Mesenchymal stem cell (in vitro differentiated cells and primary cell): Measurements from ENCODE around the gene CFAP298.
A peak's percentile ranks its signal among the peaks of the same experiment; 100 is the strongest.

Experiments
- DNase-seq: peaks from one replicate; pipeline ENCODE4 v3.0.0-alpha.2; 2013
- H2AFZ ChIP-seq: one replicate; pipeline ENCODE4 v1.6.1; 2013; ENCODE audit warnings: low read depth, mild to moderate bottlenecking, control low read depth, inconsistent platforms, low read length, moderate library complexity
- H2AK5ac ChIP-seq: 2 replicates; pipeline ENCODE4 v1.6.1; 2013; ENCODE audit warnings: low read length, moderate library complexity, mild to moderate bottlenecking, inconsistent platforms; ENCODE audit not compliant: severe bottlenecking
- H2BK120ac ChIP-seq: one replicate; pipeline ENCODE4 v1.6.1; 2013; ENCODE audit warnings: low read depth, mild to moderate bottlenecking, inconsistent platforms, low read length, moderate library complexity
- H2BK12ac ChIP-seq, 2 experiments: one replicate each; pipeline ENCODE4 v1.6.1; 2013; ENCODE audit warnings: inconsistent platforms in 2 of 2, low read length in 2 of 2, mild to moderate bottlenecking in 2 of 2, moderate library complexity in 2 of 2, control low read depth in 1 of 2
- H2BK15ac ChIP-seq: one replicate; pipeline ENCODE4 v1.6.1; 2013; ENCODE audit warnings: mild to moderate bottlenecking, low read depth, inconsistent platforms; ENCODE audit not compliant: poor library complexity, severe bottlenecking
- H2BK5ac ChIP-seq: 2 replicates; pipeline ENCODE4 v1.6.1; 2013; ENCODE audit warnings: low read depth, mild to moderate bottlenecking, low read length, control low read depth, inconsistent platforms; ENCODE audit not compliant: poor library complexity, severe bottlenecking
- H3K14ac ChIP-seq, 2 experiments: one replicate each; pipeline ENCODE4 v1.6.1; 2013; ENCODE audit warnings: inconsistent platforms in 2 of 2, low read length in 2 of 2, control low read depth in 1 of 2, mild to moderate bottlenecking in 1 of 2, moderate library complexity in 1 of 2
- H3K18ac ChIP-seq, 2 experiments: one replicate each; pipeline ENCODE4 v1.6.1; 2013; ENCODE audit warnings: inconsistent platforms in 2 of 2, low read length in 2 of 2, control low read depth in 1 of 2, low read depth in 1 of 2, mild to moderate bottlenecking in 1 of 2
- H3K23ac ChIP-seq, 2 experiments: one replicate each; pipeline ENCODE4 v1.6.1; 2013; ENCODE audit warnings: inconsistent platforms in 2 of 2, low read length in 2 of 2, mild to moderate bottlenecking in 2 of 2, moderate library complexity in 2 of 2, control low read depth in 1 of 2
- H3K27ac ChIP-seq: 2 replicates; pipeline ENCODE4 v1.5.1; 2013; ENCODE audit warnings: mild to moderate bottlenecking, moderate library complexity, low read length, control low read depth, inconsistent platforms; ENCODE audit not compliant: poor library complexity, severe bottlenecking
- H3K27me3 ChIP-seq, 2 experiments: 2 replicates each; pipeline versions ENCODE4 v1.6.1 to v1.7.0; 2013; ENCODE audit warnings: low read length in 2 of 2, mild to moderate bottlenecking in 2 of 2, moderate library complexity in 2 of 2, control low read depth in 1 of 2, inconsistent platforms in 1 of 2; ENCODE audit not compliant: control insufficient read depth in 1 of 2, insufficient read depth in 1 of 2
- H3K36me3 ChIP-seq, 2 experiments: 2 replicates each; pipeline versions ENCODE4 v1.6.1 to v1.7.0; 2013; ENCODE audit warnings: low read length in 2 of 2, control low read depth in 1 of 2, inconsistent platforms in 1 of 2, low read depth in 1 of 2, mild to moderate bottlenecking in 1 of 2; ENCODE audit not compliant: insufficient read depth in 2 of 2, control insufficient read depth in 1 of 2
- H3K4ac ChIP-seq, 2 experiments: one replicate each; pipeline ENCODE4 v1.6.1; 2013; ENCODE audit warnings: inconsistent platforms in 2 of 2, low read length in 2 of 2, mild to moderate bottlenecking in 2 of 2, moderate library complexity in 2 of 2, control low read depth in 1 of 2, low read depth in 1 of 2
- H3K4me1 ChIP-seq: 2 replicates; pipeline ENCODE4 v1.6.1; 2013; ENCODE audit warnings: low read depth, low read length, control low read depth; ENCODE audit not compliant: control insufficient read depth, insufficient read depth
- H3K4me2 ChIP-seq: 2 replicates; pipeline ENCODE4 v1.6.1; 2013; ENCODE audit warnings: low read length, mild to moderate bottlenecking, inconsistent platforms; ENCODE audit not compliant: poor library complexity, severe bottlenecking
- H3K4me3 ChIP-seq, 2 experiments: 2 replicates each; pipeline versions ENCODE4 v1.5.1 to v1.7.0; 2013; ENCODE audit warnings: low read length in 2 of 2, mild to moderate bottlenecking in 2 of 2, control low read depth in 1 of 2, low read depth in 1 of 2; ENCODE audit not compliant: insufficient read depth in 1 of 2
- H3K79me1 ChIP-seq: replicated peaks from 2 replicates; pipeline ENCODE4 v1.6.1; 2013; ENCODE audit warnings: mild to moderate bottlenecking, control low read depth, low read length, inconsistent platforms; ENCODE audit not compliant: poor library complexity, severe bottlenecking
- H3K9ac ChIP-seq: 2 replicates; pipeline ENCODE4 v1.7.0; 2013; ENCODE audit warnings: mild to moderate bottlenecking, low read length, moderate library complexity
- H3K9me3 ChIP-seq: 2 replicates; pipeline ENCODE4 v1.7.0; 2013; ENCODE audit warnings: mild to moderate bottlenecking, low read length; ENCODE audit not compliant: control insufficient read depth
- H4K8ac ChIP-seq: one replicate; pipeline ENCODE4 v1.6.1; 2013; ENCODE audit warnings: inconsistent platforms, mild to moderate bottlenecking, low read length, moderate library complexity
- H4K91ac ChIP-seq: one replicate; pipeline ENCODE4 v1.6.1; 2013; ENCODE audit warnings: mild to moderate bottlenecking, low read length, inconsistent platforms
- WGBS: methylation state at CpG from one replicate; pipeline ENCODE4 v1.1.7; 2013; ENCODE audit warnings: mixed read lengths; 5-methylcytosine and 5-hydroxymethylcytosine counted together

The CFAP298 gene

DNA sequence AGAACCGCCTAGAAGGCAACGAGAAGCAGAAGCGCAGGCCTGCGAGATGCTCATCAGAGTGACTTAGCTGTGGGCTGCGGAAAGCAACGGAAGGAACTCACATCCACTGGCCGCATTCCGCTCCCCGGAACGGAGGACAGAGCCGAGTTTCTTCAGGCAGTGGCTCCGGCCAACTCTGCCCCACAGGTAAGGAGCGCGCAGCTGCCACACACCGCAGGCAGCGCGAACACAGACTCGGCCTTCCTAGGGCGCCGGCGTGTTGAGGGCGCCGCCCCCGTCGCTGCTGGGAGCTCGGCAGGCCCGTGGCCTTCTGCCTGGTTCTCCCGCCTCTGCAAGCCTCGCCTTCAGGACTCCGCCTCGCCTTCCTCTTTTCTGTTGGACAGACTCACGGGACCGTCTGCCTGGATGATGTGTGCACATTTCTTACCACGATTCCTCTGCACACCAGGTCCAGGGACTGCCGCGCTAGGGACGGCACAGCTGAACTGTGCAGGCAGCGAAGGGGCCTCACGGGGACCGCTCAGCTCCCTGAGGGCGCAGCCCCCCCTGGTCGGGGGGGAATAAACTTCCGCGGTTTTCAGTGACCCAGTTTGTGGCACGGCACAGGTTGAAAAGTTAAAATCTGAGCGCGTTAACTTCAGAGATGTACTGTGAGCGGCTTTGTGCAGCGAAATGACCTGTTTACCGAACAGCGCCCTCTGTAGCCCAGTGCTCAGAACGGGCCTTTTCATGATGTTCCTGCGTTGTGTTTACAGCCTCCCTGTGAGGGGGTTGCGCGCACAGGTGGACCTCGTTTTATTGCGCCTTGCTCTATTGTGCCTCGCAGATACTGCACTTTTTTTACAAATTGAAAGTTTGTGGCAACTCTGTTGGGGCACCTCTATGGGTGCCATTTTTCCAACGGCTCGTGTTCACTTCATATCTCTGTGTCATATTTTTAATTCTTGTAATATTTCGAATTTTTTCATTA is 42.6 kb downstream of the CFAP298 start:
- H3K9ac ChIP-seq: peak overlapping the region; percentile 86
- H3K36me3 ChIP-seq: no peaks in the 10 kb centered on the region
- no peak overlapping the region for H3K14ac ChIP-seq
- no peak overlapping the region for H2BK12ac ChIP-seq
- H3K4me2 ChIP-seq: peak overlapping the region; percentile 92
- H3K4me1 ChIP-seq: peaks cover 6% of the 10 kb centered on the region
- H2BK15ac ChIP-seq: peak overlapping the region; percentile 26
- H2AFZ ChIP-seq: peak overlapping the region; percentile 47
- peaks cover 7% of the 10 kb centered on the region for H3K9me3 ChIP-seq
- DNase-seq: peak; percentile 78
- H3K23ac ChIP-seq: no peak overlapping the region
- H2AK5ac ChIP-seq: no peak overlapping the region
- no peaks in the 10 kb centered on the region for H3K79me1 ChIP-seq
- no peak overlapping the region for H2BK5ac ChIP-seq
- WGBS: 4% methylated on average over 58 of the region's 61 CpGs
- H4K8ac ChIP-seq: peak overlapping the region; percentile 13
- H3K18ac ChIP-seq: peak overlapping the region in 1 of 2 experiments; percentile 42
- peak overlapping the region; percentile 53 to 83 for H3K4me3 ChIP-seq
- H3K27me3 ChIP-seq: peaks cover 8 to 13% of the 10 kb centered on the region in 2 experiments
- peak overlapping the region; percentile 17 for H3K27ac ChIP-seq
- H2BK120ac ChIP-seq: no peak overlapping the region
- H4K91ac ChIP-seq: no peak overlapping the region
- H3K4ac ChIP-seq: no peak overlapping the region

DNA sequence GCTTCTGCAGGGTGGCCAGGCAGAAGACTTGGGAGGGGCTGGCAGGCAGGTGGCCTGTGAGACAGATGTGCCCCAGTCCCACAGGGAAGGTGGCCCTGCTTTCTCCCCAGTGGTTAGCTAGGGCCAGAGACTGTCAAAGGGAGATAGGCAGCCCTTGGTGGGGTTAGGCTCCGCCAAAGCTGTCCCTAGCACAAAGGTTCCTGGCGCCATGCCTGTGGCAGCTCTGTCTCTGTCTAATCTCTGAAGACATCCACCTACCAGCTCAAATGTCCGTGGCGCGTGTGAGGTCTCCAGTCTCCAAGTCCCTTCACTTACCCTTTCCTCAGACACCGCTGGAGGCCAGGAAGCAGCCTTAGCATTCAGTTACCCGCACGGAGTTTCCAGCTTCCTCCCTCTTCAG is 44.6 kb downstream of the CFAP298 start:
- no peak overlapping the region for H3K27ac ChIP-seq
- DNase-seq: no peak
- no peak overlapping the region for H3K18ac ChIP-seq
- H2BK120ac ChIP-seq: no peak overlapping the region
- H2AFZ ChIP-seq: no peak overlapping the region
- no peaks in the 10 kb centered on the region for H3K79me1 ChIP-seq
- H3K9me3 ChIP-seq: peaks cover 8% of the 10 kb centered on the region
- no peak overlapping the region for H2BK5ac ChIP-seq
- no peak overlapping the region for H2BK12ac ChIP-seq
- H3K23ac ChIP-seq: no peak overlapping the region
- 88% methylated on average over 6 of the region's 8 CpGs for whole genome bisulfite sequencing
- H3K4me2 ChIP-seq: no peak overlapping the region
- H3K4me1 ChIP-seq: peaks cover 6% of the 10 kb centered on the region
- H3K36me3 ChIP-seq: no peaks in the 10 kb centered on the region
- no peak overlapping the region for H3K4ac ChIP-seq
- H3K9ac ChIP-seq: no peak overlapping the region
- H4K91ac ChIP-seq: no peak overlapping the region
- H3K4me3 ChIP-seq: no peak overlapping the region
- H2AK5ac ChIP-seq: no peak overlapping the region
- no peak overlapping the region for H2BK15ac ChIP-seq
- peaks cover 0 to 1% of the 10 kb centered on the region in 2 experiments for H3K27me3 ChIP-seq
- no peak overlapping the region for H4K8ac ChIP-seq
- no peak overlapping the region for H3K14ac ChIP-seq

DNA sequence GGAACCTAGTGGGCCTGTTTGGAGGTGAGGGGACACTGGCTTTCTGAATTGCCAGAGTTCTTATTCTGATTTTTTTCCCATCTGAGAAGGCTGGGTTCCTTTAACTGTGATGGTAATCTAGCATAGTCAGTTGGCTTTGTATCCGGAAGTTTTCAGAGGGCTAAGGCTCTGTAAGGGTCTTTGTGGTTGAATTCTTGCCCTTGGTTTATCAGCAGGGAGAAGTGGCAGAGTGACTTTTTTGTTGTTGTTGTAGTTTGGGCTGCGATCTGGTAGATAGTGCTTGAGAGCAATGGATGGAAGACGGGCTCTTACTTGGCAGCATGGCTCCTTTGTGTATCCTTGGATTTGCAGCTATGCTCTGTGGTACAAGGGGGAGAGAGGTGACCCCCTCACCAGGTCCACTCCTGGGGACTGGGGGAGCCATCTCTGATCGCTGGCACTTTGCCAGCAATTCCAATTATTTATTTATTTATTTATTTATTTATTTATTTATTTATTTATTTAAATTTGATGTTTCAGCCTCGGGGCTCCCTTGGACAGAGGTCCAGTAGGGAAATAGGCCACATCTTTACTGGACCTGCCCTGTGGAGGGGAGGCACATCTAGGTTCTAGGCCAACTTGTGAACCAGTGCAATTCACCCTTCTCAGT is 45.3 kb downstream of the CFAP298 start:
- H2AK5ac ChIP-seq: no peak overlapping the region
- H3K14ac ChIP-seq: no peak overlapping the region
- no peak overlapping the region for H3K4ac ChIP-seq
- H3K18ac ChIP-seq: no peak overlapping the region
- H3K9me3 ChIP-seq: peaks cover 8% of the 10 kb centered on the region
- no peaks in the 10 kb centered on the region for H3K36me3 ChIP-seq
- no peak overlapping the region for H3K4me2 ChIP-seq
- no peaks in the 10 kb centered on the region for H3K27me3 ChIP-seq
- H2AFZ ChIP-seq: no peak overlapping the region
- H3K4me3 ChIP-seq: no peak overlapping the region
- no peak overlapping the region for H3K27ac ChIP-seq
- H2BK120ac ChIP-seq: no peak overlapping the region
- no peak for DNase-seq
- WGBS: 93% methylated on average over 4 of the region's 5 CpGs
- no peak overlapping the region for H3K9ac ChIP-seq
- H3K23ac ChIP-seq: no peak overlapping the region
- no peak overlapping the region for H2BK12ac ChIP-seq
- H2BK5ac ChIP-seq: no peak overlapping the region
- H4K8ac ChIP-seq: no peak overlapping the region
- H2BK15ac ChIP-seq: no peak overlapping the region
- H4K91ac ChIP-seq: no peak overlapping the region
- no peaks in the 10 kb centered on the region for H3K79me1 ChIP-seq
- peaks cover 6% of the 10 kb centered on the region for H3K4me1 ChIP-seq

DNA sequence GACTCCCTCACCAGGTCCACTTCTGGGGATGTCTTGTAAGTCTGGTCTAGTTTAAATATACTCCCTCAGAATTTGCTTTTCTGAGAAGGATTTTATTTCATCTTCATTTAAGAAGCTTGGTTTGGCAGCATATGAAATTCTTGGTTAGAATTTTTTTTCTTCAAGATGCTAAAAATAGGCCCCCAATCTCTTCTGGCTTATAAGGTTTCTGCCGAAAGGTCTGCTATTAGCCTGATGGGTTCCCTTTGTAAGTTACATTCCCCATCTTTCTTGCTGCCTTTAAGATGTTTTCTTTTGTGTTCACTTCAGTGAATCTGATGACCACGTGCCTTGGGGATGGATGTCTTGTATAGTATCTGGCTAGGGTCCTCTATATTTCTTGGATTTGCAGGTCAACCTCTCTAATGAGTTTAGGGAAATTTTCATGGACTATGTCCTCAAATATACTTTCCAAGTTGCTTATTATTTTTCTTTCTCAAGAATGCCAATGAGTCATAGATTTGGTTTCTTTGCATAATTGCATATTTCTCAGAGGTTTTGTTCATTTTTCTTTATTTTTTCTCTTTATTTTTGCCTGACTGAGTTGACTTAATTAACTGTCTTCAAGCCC is 46.2 kb downstream of the CFAP298 start:
- Histone ChIP-seq H3K14ac (no peak overlapping the region), H3K23ac (no peak overlapping the region), H3K4me3 (no peak overlapping the region), H3K4me2 (no peak overlapping the region), H3K36me3 (no peaks in the 10 kb centered on the region), H3K18ac (no peak overlapping the region), H3K79me1 (no peaks in the 10 kb centered on the region), H3K4ac (no peak overlapping the region), H2BK12ac (no peak overlapping the region), H4K91ac (no peak overlapping the region), H3K9ac (no peak overlapping the region), H3K27me3 (no peaks in the 10 kb centered on the region), H2BK120ac (no peak overlapping the region), H3K4me1 (peaks cover 6% of the 10 kb centered on the region), H4K8ac (no peak overlapping the region), H2BK15ac (no peak overlapping the region), H2AFZ (no peak overlapping the region), H3K9me3 (peaks cover 8% of the 10 kb centered on the region), H2BK5ac (no peak overlapping the region), H2AK5ac (no peak overlapping the region), H3K27ac (no peak overlapping the region)
- WGBS: 93% methylated on average over 1 of the region's 2 CpGs
- DNase-seq: no peak
